Smooth muscle cell (in vitro differentiated cells): ENCODE data around the gene BLTP2. TPM values are rescaled to one million over a fixed set of nuclear protein-coding genes. Genes with fewer than 3 reads are reported as not detected.
"Not testable (repeated sequence)": the region's sequence is repeated elsewhere in the genome, so short reads cannot be mapped to it uniquely, and the experiment has no call there.

Experiments used
- DNase-seq: peaks from one replicate; lab custom pipeline; 2025; ENCODE audit not compliant: unreplicated experiment; lab: John Stamatoyannopoulos, UW
- H2AFZ ChIP-seq: fragments of 200-600 bp; sonication (generic); 2 replicates; pipeline ENCODE4 v1.6.0; 2016; ENCODE audit warnings: antibody characterized with exemption, low read depth, mild to moderate bottlenecking
- H3F3A ChIP-seq: fragments of 200-600 bp; sonication (generic); 2 replicates; pipeline ENCODE4 v1.6.0; 2017; ENCODE audit warnings: antibody characterized with exemption, low read depth
- H3K27ac ChIP-seq: fragments of 200-600 bp; sonication (generic); 2 replicates; pipeline ENCODE4 v1.5.1; 2016; ENCODE audit warnings: low read depth, mild to moderate bottlenecking
- H3K27me3 ChIP-seq: fragments of 200-600 bp; sonication (generic); 2 replicates; pipeline ENCODE4 v1.6.1; 2016; ENCODE audit warnings: low read depth, mild to moderate bottlenecking
- H3K36me3 ChIP-seq: fragments of 200-600 bp; sonication (generic); 2 replicates; pipeline ENCODE4 v1.5.1; 2016; ENCODE audit warnings: low read depth
- H3K4me1 ChIP-seq: fragments of 200-600 bp; sonication (generic); 2 replicates; pipeline ENCODE4 v1.5.1; 2016; ENCODE audit warnings: low read depth
- H3K4me2 ChIP-seq: fragments of 200-600 bp; sonication (generic); 2 replicates; pipeline ENCODE4 v1.6.0; 2016; ENCODE audit warnings: mild to moderate bottlenecking
- H3K4me3 ChIP-seq: fragments of 200-600 bp; sonication (generic); 2 replicates; pipeline ENCODE4 v1.5.1; 2016; ENCODE audit warnings: mild to moderate bottlenecking
- H3K79me2 ChIP-seq: fragments of 200-600 bp; sonication (generic); 2 replicates; pipeline ENCODE4 v1.6.0; 2016; ENCODE audit warnings: low read depth, mild to moderate bottlenecking
- H3K9ac ChIP-seq: fragments of 200-600 bp; sonication (generic); 2 replicates; pipeline ENCODE4 v1.6.0; 2016; ENCODE audit warnings: low read depth
- H3K9me3 ChIP-seq: fragments of 200-600 bp; sonication (generic); replicated peaks from 2 replicates; pipeline ENCODE4 v1.5.1; 2016; ENCODE audit warnings: low read depth
- H4K20me1 ChIP-seq: fragments of 200-600 bp; sonication (generic); 2 replicates; pipeline ENCODE4 v1.6.0; 2016; ENCODE audit warnings: low read depth
- CTCF ChIP-seq: fragments of 200-600 bp; sonication (generic); IDR thresholded peaks from 2 replicates; pipeline ENCODE4 v1.5.1; 2017; ENCODE audit warnings: borderline replicate concordance, mild to moderate bottlenecking, antibody characterized with exemption; ENCODE audit not compliant: insufficient read depth, poor library complexity, severe bottlenecking
- WGBS: methylation state at CpG from one replicate; pipeline ENCODE4 v1.1.7; 2016; ENCODE audit warnings: low lambda C conversion rate; 5-methylcytosine and 5-hydroxymethylcytosine counted together
- polyA plus RNA-seq: library from polyadenylated mRNA; unstranded; fragments of >200 nt; fragmentation: Nextera tagmentation; extraction: Ambion mirVana; gene quantifications from 2 replicates; pipeline ENCODE4 v1.2.1, GENCODE V29; 2016
- total RNA-seq: library from RNA; depleted of rRNA; stranded (reverse); fragments of >200 nt; gene quantifications from 2 replicates; pipeline ENCODE4 v1.2.3, GENCODE V29; 2014

BLTP2 gene
- total and polyA plus RNA-seq, 2 experiments from 2014 or later, result 37.1 to 63.5 TPM

GRCh38 chr17:28661635-28662526 lies 16.9 kb upstream of the BLTP2 start, which contains the start of the genes SDF2 and SUPT6H:
TSS of gene SDF2 (minus strand) at chr17:28661906. CDS start at chr17:28661876, 30 bp downstream.
TSS of gene SUPT6H (plus strand) at chr17:28662205. CDS start at chr17:28673402, 11,197 bp downstream.
- peak within 1 kb of the TSS; percentile 88 for H3K4me3 ChIP-seq
- peaks cover 17% of the 10 kb centered on the region for H3K4me1 ChIP-seq
- H3K36me3 ChIP-seq, result no peaks in the 10 kb centered on the region
- peak; percentile 84 for DNase-seq
- H4K20me1 ChIP-seq, result peaks cover 40% of the 10 kb centered on the region
- H3K4me2 ChIP-seq, result peak within 1 kb of the TSS; percentile 95
- H3K79me2 ChIP-seq, result peaks cover 91% of the 10 kb centered on the region
- H3K27me3 ChIP-seq, result no peaks in the 10 kb centered on the region
- WGBS, result 2% methylated on average over 66 of the region's 66 CpGs
- TF ChIP-seq CTCF, result no peak
- H3K9ac ChIP-seq, result peak within 1 kb of the TSS; percentile 98
- H3K9me3 ChIP-seq, result no peaks in the 10 kb centered on the region
- peak within 1 kb of the TSS; percentile 98 for H3K27ac ChIP-seq
- H2AFZ ChIP-seq, result peak within 1 kb of the TSS; percentile 93
- peaks cover 4% of the 10 kb centered on the region for H3F3A ChIP-seq

DNA sequence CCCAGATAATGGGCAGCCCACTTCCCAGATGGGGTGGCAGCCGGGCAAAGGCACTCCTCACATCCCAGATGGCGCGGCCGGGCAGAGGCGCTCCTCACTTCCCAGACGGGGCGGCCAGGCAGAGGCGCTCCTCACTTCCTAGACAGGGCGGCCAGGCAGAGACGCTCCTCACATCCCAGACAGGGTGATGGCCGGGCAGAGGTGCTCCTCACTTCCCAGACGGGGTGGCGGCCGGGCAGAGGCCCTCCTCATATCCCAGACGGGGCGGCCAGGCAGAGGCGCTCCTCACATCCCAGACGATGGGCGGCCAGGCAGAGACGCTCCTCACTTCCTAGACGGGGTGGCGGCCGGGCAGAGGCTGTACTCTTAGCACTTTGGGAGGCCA lies 14.5 kb upstream of the BLTP2 start:
- 98% methylated on average over 23 of the region's 23 CpGs for WGBS
- peaks cover 37% of the 10 kb centered on the region for H4K20me1 ChIP-seq
- H3K27ac ChIP-seq, H2AFZ ChIP-seq, H3K9ac ChIP-seq, H3K4me3 ChIP-seq, H3K9me3 ChIP-seq, H3K27me3 ChIP-seq, H3F3A ChIP-seq, H3K4me2 ChIP-seq, H3K36me3 ChIP-seq, DNase-seq: not testable (repeated sequence)
- H3K4me1 ChIP-seq, result peaks cover 17% of the 10 kb centered on the region
- peaks cover 91% of the 10 kb centered on the region for H3K79me2 ChIP-seq

- H3K9ac ChIP-seq, H3K36me3 ChIP-seq, H3K4me3 ChIP-seq, H3K9me3 ChIP-seq, H3F3A ChIP-seq, H3K27ac ChIP-seq, H2AFZ ChIP-seq, H3K4me2 ChIP-seq, DNase-seq, H3K27me3 ChIP-seq: not testable (repeated sequence)
- H4K20me1 ChIP-seq, result peaks cover 37% of the 10 kb centered on the region
- WGBS, result over 99% methylated on average over 40 of the region's 46 CpGs
- peaks cover 90% of the 10 kb centered on the region for H3K79me2 ChIP-seq
- H3K4me1 ChIP-seq, result peaks cover 17% of the 10 kb centered on the region
Observed at GRCh38 chr17:28658766-28659496, 14.0 kb upstream of the BLTP2 start.

DNA sequence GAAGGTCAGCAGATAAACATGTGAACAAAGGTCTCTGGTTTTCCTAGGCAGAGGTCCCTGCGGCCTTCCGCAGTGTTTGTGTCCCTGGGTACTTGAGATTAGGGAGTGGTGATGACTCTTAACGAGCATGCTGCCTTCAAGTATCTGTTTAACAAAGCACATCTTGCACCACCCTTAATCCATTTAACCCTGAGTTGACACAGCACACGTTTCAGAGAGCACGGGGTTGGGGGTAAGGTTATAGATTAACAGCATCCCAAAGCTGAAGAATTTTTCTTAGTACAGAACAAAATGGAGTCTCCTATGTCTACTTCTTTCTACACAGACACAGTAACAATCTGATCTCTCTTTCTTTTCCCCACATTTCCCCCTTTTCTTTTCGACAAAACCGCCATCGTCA lies 13.4 kb upstream of the BLTP2 start:
- H3K9me3 ChIP-seq, H3K9ac ChIP-seq, H3K4me2 ChIP-seq, H3F3A ChIP-seq, DNase-seq, H3K4me3 ChIP-seq, H3K27me3 ChIP-seq, H3K36me3 ChIP-seq, H2AFZ ChIP-seq, H3K27ac ChIP-seq: not testable (repeated sequence)
- Histone ChIP-seq H4K20me1 (peaks cover 34% of the 10 kb centered on the region), H3K79me2 (peaks cover 84% of the 10 kb centered on the region), H3K4me1 (peaks cover 14% of the 10 kb centered on the region)
- 98% methylated on average over 7 of the region's 8 CpGs for WGBS

GRCh38 chr17:28657756-28658155 lies 12.8 kb upstream of the BLTP2 start:
- no peak for TF ChIP-seq CTCF
- Histone ChIP-seq H3K27me3 (no peaks in the 10 kb centered on the region), H3K4me1 (peaks cover 9% of the 10 kb centered on the region), H4K20me1 (peaks cover 28% of the 10 kb centered on the region), H3F3A (peaks cover 4% of the 10 kb centered on the region), H3K9me3 (no peaks in the 10 kb centered on the region), H3K36me3 (no peaks in the 10 kb centered on the region), H3K4me2 (no peak overlapping the region), H2AFZ (no peak overlapping the region), H3K9ac (no peak overlapping the region), H3K79me2 (peaks cover 82% of the 10 kb centered on the region), H3K4me3 (no peak overlapping the region), H3K27ac (no peak overlapping the region)
- DNase-seq, result no peak
- WGBS, result 86% methylated on average over 5 of the region's 5 CpGs
